PC-9 (cell line): ENCODE results near the gene CXorf38. TPM values are rescaled to one million over a fixed set of nuclear protein-coding genes. Genes with fewer than 3 reads are reported as not detected.

Experiments
- BruUV-seq: library from RNA; stranded (reverse); fragments of 400-500 nt; replicated peaks from 2 replicates; lab custom pipeline; 2021; lab: Mats Ljungman, UMichigan
- CTCF ChIA-PET: fragments of 300-600 bp; sonication (Branson Sonifier 250); formaldehyde crosslinking; loops from one replicate; lab custom pipeline; 2022; ENCODE audit warnings: antibody characterized with exemption; lab: Charles Lee
- POLR2A ChIA-PET: fragments of 300-600 bp; sonication (Branson Sonifier 250); formaldehyde crosslinking; loops from one replicate; lab custom pipeline; 2022; ENCODE audit warnings: antibody characterized with exemption; ENCODE audit not compliant: unreplicated experiment; lab: Charles Lee
- DNase-seq, 2 experiments: peaks; one replicate each; pipeline versions ENCODE4 v3.0.0 to v3.0.0-alpha.2; 2015 to 2022; ENCODE audit warnings: mixed read lengths in 1 of 2
- H2AFZ ChIP-seq: fragments of 200-600 bp; sonication (generic); 2 replicates; pipeline ENCODE4 v1.8.1; 2017; ENCODE audit warnings: antibody characterized with exemption
- H3F3A ChIP-seq: fragments of 200-600 bp; sonication (generic); 2 replicates; pipeline ENCODE4 v1.8.1; 2017; ENCODE audit warnings: antibody characterized with exemption, mild to moderate bottlenecking, low read depth; ENCODE audit not compliant: insufficient read depth
- H3K27ac ChIP-seq: fragments of 200-600 bp; sonication (generic); 2 replicates; pipeline ENCODE4 v1.6.1; 2016; ENCODE audit warnings: mixed run types
- H3K27me3 ChIP-seq: fragments of 200-600 bp; sonication (generic); 2 replicates; pipeline ENCODE4 v1.6.1; 2016; ENCODE audit warnings: low read depth, mixed run types; ENCODE audit not compliant: insufficient read depth
- H3K36me3 ChIP-seq: fragments of 200-600 bp; sonication (generic); 2 replicates; pipeline ENCODE4 v1.6.1; 2016; ENCODE audit warnings: low read depth, mixed run types
- H3K4me1 ChIP-seq: fragments of 200-600 bp; sonication (generic); replicated peaks from 2 replicates; pipeline ENCODE4 v1.6.1; 2016; ENCODE audit warnings: mixed run types; ENCODE audit not compliant: insufficient read depth
- H3K4me2 ChIP-seq: fragments of 200-600 bp; sonication (generic); 2 replicates; pipeline ENCODE4 v1.6.1; 2017; ENCODE audit warnings: mixed run types
- H3K4me3 ChIP-seq: fragments of 200-600 bp; sonication (generic); 2 replicates; pipeline ENCODE4 v1.6.1; 2016; ENCODE audit warnings: mixed run types
- H3K79me2 ChIP-seq: fragments of 200-600 bp; sonication (generic); 2 replicates; pipeline ENCODE4 v1.6.1; 2017; ENCODE audit warnings: low read depth, mixed run types
- H3K9me2 ChIP-seq: fragments of 200-600 bp; sonication (generic); 2 replicates; pipeline ENCODE4 v1.8.1; 2017; ENCODE audit warnings: mild to moderate bottlenecking; ENCODE audit not compliant: insufficient read depth
- H3K9me3 ChIP-seq: fragments of 200-600 bp; sonication (generic); 2 replicates; pipeline ENCODE4 v1.8.1; 2016; ENCODE audit warnings: low read depth; ENCODE audit not compliant: insufficient read depth
- H4K20me1 ChIP-seq: fragments of 200-600 bp; sonication (generic); 2 replicates; pipeline ENCODE4 v1.8.1; 2017; ENCODE audit not compliant: insufficient read depth
- EZH2 ChIP-seq: fragments of 200-600 bp; sonication (generic); IDR thresholded peaks from 2 replicates; pipeline ENCODE4 v1.8.0; 2017; ENCODE audit warnings: antibody characterized with exemption, low read depth
- intact Hi-C: fragments of 100-400 bp; cut with micrococcal nuclease; formaldehyde crosslinking; loops from one replicate; pipeline ENCODE4 v1.10.0; 2022; ENCODE audit not compliant: unreplicated experiment
- total RNA-seq: library from RNA; stranded (reverse); gene quantifications from 2 replicates; pipeline ENCODE4 v1.2.3, GENCODE V29; 2021
- TF ChIP-seq, protein P1 (sequence below): fragments of 200-600 bp; sonication (generic); conservative IDR thresholded peaks from 2 replicates; pipeline ENCODE4 v1.6.1; 2017; ENCODE audit warnings: mixed run types, antibody characterized with exemption, mild to moderate bottlenecking, moderate library complexity

The CXorf38 gene
- total RNA-seq, 1 experiment from 2014 or later: 5.3 TPM

- no peak for TF ChIP-seq EZH2
- TF ChIP-seq, protein P1, sequence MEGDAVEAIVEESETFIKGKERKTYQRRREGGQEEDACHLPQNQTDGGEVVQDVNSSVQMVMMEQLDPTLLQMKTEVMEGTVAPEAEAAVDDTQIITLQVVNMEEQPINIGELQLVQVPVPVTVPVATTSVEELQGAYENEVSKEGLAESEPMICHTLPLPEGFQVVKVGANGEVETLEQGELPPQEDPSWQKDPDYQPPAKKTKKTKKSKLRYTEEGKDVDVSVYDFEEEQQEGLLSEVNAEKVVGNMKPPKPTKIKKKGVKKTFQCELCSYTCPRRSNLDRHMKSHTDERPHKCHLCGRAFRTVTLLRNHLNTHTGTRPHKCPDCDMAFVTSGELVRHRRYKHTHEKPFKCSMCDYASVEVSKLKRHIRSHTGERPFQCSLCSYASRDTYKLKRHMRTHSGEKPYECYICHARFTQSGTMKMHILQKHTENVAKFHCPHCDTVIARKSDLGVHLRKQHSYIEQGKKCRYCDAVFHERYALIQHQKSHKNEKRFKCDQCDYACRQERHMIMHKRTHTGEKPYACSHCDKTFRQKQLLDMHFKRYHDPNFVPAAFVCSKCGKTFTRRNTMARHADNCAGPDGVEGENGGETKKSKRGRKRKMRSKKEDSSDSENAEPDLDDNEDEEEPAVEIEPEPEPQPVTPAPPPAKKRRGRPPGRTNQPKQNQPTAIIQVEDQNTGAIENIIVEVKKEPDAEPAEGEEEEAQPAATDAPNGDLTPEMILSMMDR: no peak
- Histone ChIP-seq H3K4me1 (no peaks in the 10 kb centered on the region), H3K79me2 (no peaks in the 10 kb centered on the region), H3K36me3 (no peaks in the 10 kb centered on the region), H3K4me2 (no peak overlapping the region), H3F3A (no peaks in the 10 kb centered on the region), H3K27ac (no peak overlapping the region), H3K4me3 (no peak overlapping the region), H4K20me1 (no peaks in the 10 kb centered on the region), H3K9me3 (no peaks in the 10 kb centered on the region), H2AFZ (no peak overlapping the region), H3K27me3 (no peaks in the 10 kb centered on the region), H3K9me2 (no peaks in the 10 kb centered on the region)
- POLR2A ChIA-PET: no interaction called here
- intact Hi-C loops: no loop called here
- CTCF ChIA-PET: no interaction called here
- no TSS peak for BruUV-seq
- no peak for DNase-seq
Observed at GRCh38 chrX:40625294-40625693, 22.1 kb downstream of the CXorf38 start.

- H2AFZ ChIP-seq: no peak overlapping the region
- H3K9me2 ChIP-seq: no peaks in the 10 kb centered on the region
- H3K36me3 ChIP-seq: no peaks in the 10 kb centered on the region
- POLR2A ChIA-PET: no interaction called here
- no peaks in the 10 kb centered on the region for H4K20me1 ChIP-seq
- H3K4me1 ChIP-seq: no peaks in the 10 kb centered on the region
- no TSS peak for BruUV-seq
- H3K4me3 ChIP-seq: no peak overlapping the region
- TF ChIP-seq, protein P1: no peak
- TF ChIP-seq EZH2: no peak
- no peak for DNase-seq
- H3K4me2 ChIP-seq: no peak overlapping the region
- H3F3A ChIP-seq: no peaks in the 10 kb centered on the region
- CTCF ChIA-PET: no interaction called here
- intact Hi-C loops: no loop called here
- no peaks in the 10 kb centered on the region for H3K9me3 ChIP-seq
- H3K79me2 ChIP-seq: no peaks in the 10 kb centered on the region
- no peaks in the 10 kb centered on the region for H3K27me3 ChIP-seq
- no peak overlapping the region for H3K27ac ChIP-seq
Observed at GRCh38 chrX:40623665-40624064, 23.7 kb downstream of the CXorf38 start.

- intact Hi-C loops: no loop called here
- CTCF ChIA-PET: no interaction called here
- no TSS peak for BruUV-seq
Observed at GRCh38 chrX:40623139-40623536, 24.2 kb downstream of the CXorf38 start, which contains the start of gene MPC1L. MPC1L (plus strand) TSS chrX:40623428; CDS start chrX:40623566, 138 bp downstream.

More at GRCh38 chrX:40623139-40623536, 24.2 kb downstream of the CXorf38 start, which contains the start of gene MPC1L:
- Histone ChIP-seq H3K4me2 (no peak within 1 kb of the TSS), H2AFZ (no peak within 1 kb of the TSS), H3F3A (no peaks in the 10 kb centered on the region), H3K9me3 (no peaks in the 10 kb centered on the region), H3K9me2 (no peaks in the 10 kb centered on the region), H3K27me3 (no peaks in the 10 kb centered on the region), H4K20me1 (no peaks in the 10 kb centered on the region), H3K4me3 (no peak within 1 kb of the TSS), H3K79me2 (no peaks in the 10 kb centered on the region), H3K4me1 (no peaks in the 10 kb centered on the region), H3K27ac (no peak within 1 kb of the TSS), H3K36me3 (no peaks in the 10 kb centered on the region)
- TF ChIP-seq, protein P1: no peak
- TF ChIP-seq EZH2: no peak
- DNase-seq: no peak
- POLR2A ChIA-PET: no interaction called here
